ENCODE data around the gene KIAA1614. TPM values are rescaled to one million over a fixed set of nuclear protein-coding genes. Genes with fewer than 3 reads are reported as not detected.

KIAA1614 gene
- total and polyA plus RNA-seq, 4 donors: 2.1 to 6.4 (median 4.5) TPM

- no peak for DNase-seq
- H3K9ac ChIP-seq (ENCODE audit: insufficient read depth in 1 of 2, low read length in 2 of 2): no peak overlapping the region
- 94 to 95% methylated on average over 4 of the region's 4 CpGs for WGBS, 2 donors
- no peaks in the 10 kb centered on the region for H3K27me3 ChIP-seq (ENCODE audit: control insufficient read depth in 3 of 3, insufficient read depth in 3 of 3, low read length in 2 of 3)
- TF ChIP-seq CTCF (IDR thresholded peaks at IDR 0.05; ENCODE audit: control extremely low read depth, extremely low read depth): no peak
- no peak overlapping the region for H3K27ac ChIP-seq (ENCODE audit: low read depth in 1 of 2, low read length in 1 of 2)
- H3K36me3 ChIP-seq (ENCODE audit: control insufficient read depth in 4 of 4, insufficient read depth in 4 of 4, low read length in 4 of 4): peaks cover 2 to 28% (median 17%) of the 10 kb centered on the region in 4 donors
- H3K9me3 ChIP-seq (ENCODE audit: control insufficient read depth in 4 of 4, insufficient read depth in 3 of 4, low read length in 3 of 4): peaks cover 0 to 3% (median 0%) of the 10 kb centered on the region in 4 donors
- no peak overlapping the region for H3K4me3 ChIP-seq
- ATAC-seq (ENCODE audit: insufficient read depth, low FRiP score): no peak
- H3K4me1 ChIP-seq (ENCODE audit: control insufficient read depth in 5 of 5, insufficient read depth in 5 of 5, low read length in 5 of 5): peaks cover 2 to 28% (median 9%) of the 10 kb centered on the region in 5 donors
Measured at GRCh38 chr1:180949616-180950000, 36.9 kb downstream of the KIAA1614 start.

- WGBS, 2 donors: 91 to 93% methylated on average over 12 of the region's 12 CpGs
Measured at GRCh38 chr1:180950321-180950720, 37.6 kb downstream of the KIAA1614 start.

GRCh38 chr1:180951186-180951745 lies 38.6 kb downstream of the KIAA1614 start:
- no peak overlapping the region for H3K27ac ChIP-seq (ENCODE audit: low read depth in 1 of 2, low read length in 1 of 2)
- H3K4me3 ChIP-seq: no peak overlapping the region
- DNase-seq (no peak), ATAC-seq (ENCODE audit: insufficient read depth, low FRiP score) (no peak)
- no peaks in the 10 kb centered on the region for H3K27me3 ChIP-seq (ENCODE audit: control insufficient read depth in 3 of 3, insufficient read depth in 3 of 3, low read length in 2 of 3)
- WGBS, 2 donors: 95 to 97% methylated on average over 11 of the region's 11 CpGs
- H3K36me3 ChIP-seq (ENCODE audit: control insufficient read depth in 4 of 4, insufficient read depth in 4 of 4, low read length in 4 of 4): peaks cover 0 to 21% (median 12%) of the 10 kb centered on the region in 4 donors
- H3K9me3 ChIP-seq (ENCODE audit: control insufficient read depth in 4 of 4, insufficient read depth in 3 of 4, low read length in 3 of 4): peaks cover 0 to 3% (median 0%) of the 10 kb centered on the region in 4 donors
- no peak overlapping the region for H3K9ac ChIP-seq (ENCODE audit: insufficient read depth in 1 of 2, low read length in 2 of 2)
- TF ChIP-seq CTCF (IDR thresholded peaks at IDR 0.05; ENCODE audit: control extremely low read depth, extremely low read depth): no peak
- H3K4me1 ChIP-seq (ENCODE audit: control insufficient read depth in 5 of 5, insufficient read depth in 5 of 5, low read length in 5 of 5): peaks cover 2 to 28% (median 10%) of the 10 kb centered on the region in 5 donors

More at GRCh38 chr1:180950321-180950720, 37.6 kb downstream of the KIAA1614 start:
- Histone ChIP-seq H3K27ac (ENCODE audit: low read depth in 1 of 2, low read length in 1 of 2) (no peak overlapping the region), H3K4me3 (no peak overlapping the region), H3K36me3 (ENCODE audit: control insufficient read depth in 4 of 4, insufficient read depth in 4 of 4, low read length in 4 of 4) (peaks cover 2 to 24% (median 15%) of the 10 kb centered on the region in 4 donors), H3K9me3 (ENCODE audit: control insufficient read depth in 4 of 4, insufficient read depth in 3 of 4, low read length in 3 of 4) (peaks cover 0 to 3% (median 0%) of the 10 kb centered on the region in 4 donors), H3K9ac (ENCODE audit: insufficient read depth in 1 of 2, low read length in 2 of 2) (no peak overlapping the region), H3K27me3 (ENCODE audit: control insufficient read depth in 3 of 3, insufficient read depth in 3 of 3, low read length in 2 of 3) (no peaks in the 10 kb centered on the region), H3K4me1 (ENCODE audit: control insufficient read depth in 5 of 5, insufficient read depth in 5 of 5, low read length in 5 of 5) (peaks cover 2 to 28% (median 10%) of the 10 kb centered on the region in 5 donors)
- TF ChIP-seq CTCF (IDR thresholded peaks at IDR 0.05; ENCODE audit: control extremely low read depth, extremely low read depth): no peak
- no peak for ATAC-seq (ENCODE audit: insufficient read depth, low FRiP score)
- no peak for DNase-seq
